ENCODE data around the gene DUSP5.
A peak's percentile ranks its signal among the peaks of the same experiment; 100 is the strongest.
"Not testable (repeated sequence)": the region's sequence is repeated elsewhere in the genome, so short reads cannot be mapped to it uniquely, and the experiment has no call there.

The DUSP5 gene

DNA sequence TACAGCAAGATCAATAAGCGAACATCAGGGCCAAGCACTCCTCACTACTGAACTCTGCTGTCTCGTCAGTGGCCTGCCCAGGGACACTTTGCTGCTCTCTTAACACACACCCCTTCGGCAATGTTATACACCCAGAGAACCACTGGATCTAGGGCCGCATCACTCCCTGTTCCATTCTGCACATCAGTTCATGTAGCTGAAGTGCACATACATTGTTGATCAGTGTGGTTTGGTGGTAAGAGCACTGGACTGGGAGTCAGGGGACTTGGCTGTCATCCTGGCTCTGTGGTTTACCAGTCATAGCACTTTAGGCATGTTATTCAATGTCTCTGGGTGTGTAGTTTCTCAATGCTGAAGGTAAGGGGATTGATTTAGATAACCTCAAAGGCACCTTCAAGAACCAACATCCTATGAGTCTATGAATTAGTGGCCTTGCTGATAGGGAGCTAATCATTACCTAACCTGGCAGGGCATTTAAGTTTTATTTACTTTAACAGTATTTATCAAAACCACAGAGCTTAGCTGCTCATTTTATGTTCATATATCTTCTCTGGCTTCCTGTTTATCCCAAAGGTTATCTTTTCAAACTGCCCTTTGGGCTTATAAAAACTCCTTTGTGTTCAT lies 24.8 kb downstream of the DUSP5 start:
- no peak for DNase-seq

DNA sequence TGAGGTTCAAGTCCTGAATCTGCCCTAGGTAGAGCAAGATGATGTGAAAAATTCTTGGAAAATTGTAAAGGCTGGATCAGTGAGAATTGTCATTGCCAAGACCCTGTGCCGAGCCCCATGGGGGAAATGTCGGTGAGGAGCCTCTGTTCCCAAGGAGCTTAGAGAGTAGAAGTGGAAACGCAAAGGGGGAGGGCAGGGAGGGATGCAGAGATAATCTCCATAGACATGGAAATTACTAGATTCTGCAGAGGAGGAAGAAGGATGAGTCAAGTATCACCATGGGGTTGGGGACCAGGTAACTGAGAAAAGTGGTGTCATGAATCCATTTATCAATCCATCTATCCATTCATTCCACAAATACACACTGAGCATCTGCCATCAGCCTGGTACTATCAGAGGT lies 26.0 kb downstream of the DUSP5 start:
- DNase-seq, result no peak

DNA sequence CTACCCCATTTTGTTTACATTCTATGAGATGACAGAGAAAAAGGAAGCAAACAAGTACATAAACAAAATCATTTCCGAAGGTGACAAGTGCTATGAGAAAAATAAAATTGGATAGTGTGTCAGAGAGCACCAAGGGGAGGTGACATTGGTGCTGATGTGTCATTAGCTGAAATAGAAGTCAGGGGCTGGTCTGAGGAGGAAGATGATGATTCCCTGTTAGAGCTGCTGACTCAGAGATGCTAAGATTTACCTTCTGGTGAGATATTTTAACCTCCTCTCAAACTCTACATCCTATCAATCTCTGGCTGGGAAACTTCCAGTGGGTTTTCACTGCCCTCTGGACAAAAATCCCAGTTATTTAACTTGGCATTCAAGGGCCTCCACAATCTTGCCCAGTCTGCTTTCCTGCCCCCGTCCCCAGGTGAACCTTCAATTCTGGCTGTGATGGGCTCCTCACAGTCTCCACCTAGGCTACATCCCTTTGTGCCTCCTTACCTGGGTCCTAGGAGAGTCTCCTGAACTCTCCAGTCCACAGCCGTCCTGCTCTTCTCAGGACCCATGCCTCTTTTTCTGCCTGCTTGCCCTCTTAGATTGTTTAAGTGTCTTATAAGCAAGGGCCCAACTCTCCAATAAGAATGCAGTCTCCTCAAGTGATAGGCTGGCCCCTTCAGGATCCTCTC lies 26.6 kb downstream of the DUSP5 start:
- no peak for DNase-seq

DNA sequence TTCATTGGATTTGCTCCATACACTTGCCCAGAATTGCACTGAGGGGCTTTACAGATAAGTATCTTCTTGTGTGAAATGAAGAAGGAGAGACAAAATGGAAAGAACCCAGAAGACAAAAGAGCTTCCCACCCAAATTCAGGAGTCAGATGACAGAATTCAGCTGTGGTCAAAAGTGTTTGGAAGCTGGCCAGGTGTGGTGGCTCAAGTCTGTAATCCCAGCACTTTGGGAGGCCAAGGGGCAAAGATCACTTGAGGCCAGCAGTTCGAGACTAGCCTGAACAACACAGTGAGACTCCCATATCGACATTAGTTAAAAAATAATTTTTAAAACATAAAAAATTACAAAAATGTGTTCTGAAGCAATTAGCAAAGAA lies 27.1 kb downstream of the DUSP5 start:
- DNase-seq, result no peak

DNA sequence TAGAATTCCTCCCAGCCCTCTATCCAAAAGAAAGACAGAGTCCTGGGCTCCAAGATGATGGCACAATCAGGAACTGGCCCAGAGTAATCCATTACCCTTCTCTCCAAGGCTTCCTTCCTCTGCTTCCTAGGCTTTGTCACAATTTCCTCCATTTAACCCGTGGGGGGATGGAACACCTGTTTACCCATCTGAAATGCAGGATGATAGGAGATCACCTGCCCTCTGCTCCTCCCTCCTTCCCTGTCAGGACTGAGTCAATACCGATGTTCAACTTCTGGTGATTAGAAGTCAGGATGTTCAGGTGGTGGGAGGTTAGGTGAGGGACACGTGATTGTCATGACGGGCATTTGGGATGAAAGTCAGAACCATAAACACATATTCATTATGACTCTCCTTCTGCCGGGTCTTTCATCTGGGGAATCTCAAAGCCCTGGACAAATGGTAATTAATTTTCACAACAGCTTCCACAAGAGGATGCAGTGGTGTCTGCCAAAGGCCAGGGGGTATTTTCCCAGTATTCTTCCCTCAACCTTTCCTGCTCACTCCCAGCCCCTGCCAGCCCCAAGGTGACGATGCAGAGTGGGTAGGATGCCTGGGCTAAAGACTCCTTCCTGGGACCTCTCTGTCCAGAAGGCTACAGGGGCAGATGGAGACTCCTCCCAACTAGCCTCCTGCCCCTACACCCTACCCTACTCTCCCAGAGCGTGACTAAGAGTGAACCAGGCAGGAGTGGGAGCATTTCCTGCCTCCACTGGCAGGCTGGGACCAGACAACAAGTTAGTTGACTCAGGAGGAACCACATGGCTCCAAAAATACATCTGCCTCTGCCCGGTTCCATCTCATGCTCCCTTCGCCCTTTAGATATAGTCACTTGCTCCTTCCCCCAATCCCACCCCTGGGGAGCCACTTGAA lies 27.9 kb downstream of the DUSP5 start:
- peak; percentile 72 to 86 (median 76) for DNase-seq

DNA sequence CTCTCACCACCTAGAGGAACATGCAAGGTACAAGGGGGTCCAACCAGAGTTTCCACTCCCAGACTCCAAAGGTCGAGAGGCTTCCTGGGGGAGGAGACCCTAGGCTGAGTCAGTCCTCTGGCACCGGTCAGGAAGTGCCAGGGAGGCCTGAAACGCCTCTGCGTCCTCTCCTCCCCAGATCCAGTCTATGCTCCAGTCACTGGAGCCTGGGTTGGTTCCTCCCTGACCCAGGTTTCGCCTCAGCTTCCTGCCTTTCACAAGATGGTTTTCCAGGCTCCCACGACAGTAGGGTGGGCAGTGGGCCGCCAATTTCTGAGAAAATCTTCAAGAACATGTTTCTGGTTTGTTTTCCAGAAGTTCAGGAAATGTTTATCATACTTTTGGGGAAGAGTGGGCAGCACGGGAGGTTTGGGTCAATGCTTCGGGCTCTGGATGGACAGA lies 30.0 kb downstream of the DUSP5 start:
- peak; percentile 48 to 76 (median 68) for DNase-seq

DNA sequence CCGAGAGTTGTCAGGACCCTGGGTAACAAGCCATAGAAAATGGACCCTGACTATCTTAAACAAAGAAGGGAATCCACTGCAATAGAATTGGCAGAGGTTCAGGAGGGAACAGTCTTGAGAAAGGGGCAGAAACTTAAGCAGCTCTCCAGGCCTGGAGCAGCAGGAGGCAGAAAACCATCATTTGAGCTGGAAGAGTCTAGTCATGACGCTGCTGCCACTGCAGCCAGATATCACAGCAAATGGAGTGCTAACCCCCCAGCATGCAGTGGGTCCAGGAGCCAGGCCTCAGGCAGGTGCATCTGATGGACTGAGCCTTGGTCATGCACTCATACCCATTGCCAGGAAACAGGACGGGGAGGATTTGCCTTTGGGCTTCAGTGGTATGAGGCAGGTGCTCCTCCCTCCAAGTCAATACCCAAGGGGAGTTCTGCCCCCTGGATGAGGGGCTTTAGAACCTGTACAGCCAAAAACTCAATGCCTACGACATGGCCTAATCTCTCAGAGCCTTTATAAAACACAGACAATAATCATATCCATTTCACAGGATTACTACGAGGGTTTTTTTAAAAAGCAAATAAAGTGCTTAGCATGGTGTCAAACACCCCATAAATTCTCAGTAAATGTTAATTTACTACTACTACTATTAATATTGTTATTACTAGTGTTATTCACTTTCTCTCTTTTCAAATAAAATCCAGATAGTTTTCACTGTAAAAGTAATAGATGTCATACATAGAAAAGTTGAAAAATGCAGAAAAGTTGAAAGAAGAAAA lies 30.7 kb downstream of the DUSP5 start:
- DNase-seq, result peak in 1 of 4 experiments; percentile 15

DNA sequence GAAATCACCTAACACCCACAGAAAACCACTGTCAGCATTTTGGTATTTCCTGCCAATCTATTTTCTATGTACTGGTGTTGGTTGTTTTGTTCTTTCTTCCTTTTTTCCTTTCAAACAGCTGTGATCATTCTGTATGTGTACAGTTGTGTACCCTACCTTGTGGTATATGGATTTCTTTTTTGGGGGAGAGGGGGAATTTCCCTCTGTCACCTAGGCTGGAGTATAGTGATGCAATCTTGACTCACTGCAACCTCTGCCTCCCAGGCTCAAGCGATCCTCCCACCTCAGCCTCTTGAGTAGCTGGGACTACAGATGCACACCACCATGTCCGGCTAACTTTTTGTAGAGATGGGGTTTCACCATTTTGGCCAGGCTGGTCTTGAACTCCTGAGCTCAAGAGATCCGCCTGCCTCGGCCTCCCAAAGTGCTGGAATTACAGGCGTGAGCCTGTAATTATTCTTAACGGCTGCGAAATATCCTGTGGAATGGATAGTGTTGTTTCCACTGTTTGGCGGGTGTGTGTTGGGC lies 31.4 kb downstream of the DUSP5 start:
- not testable (repeated sequence) for DNase-seq

DNA sequence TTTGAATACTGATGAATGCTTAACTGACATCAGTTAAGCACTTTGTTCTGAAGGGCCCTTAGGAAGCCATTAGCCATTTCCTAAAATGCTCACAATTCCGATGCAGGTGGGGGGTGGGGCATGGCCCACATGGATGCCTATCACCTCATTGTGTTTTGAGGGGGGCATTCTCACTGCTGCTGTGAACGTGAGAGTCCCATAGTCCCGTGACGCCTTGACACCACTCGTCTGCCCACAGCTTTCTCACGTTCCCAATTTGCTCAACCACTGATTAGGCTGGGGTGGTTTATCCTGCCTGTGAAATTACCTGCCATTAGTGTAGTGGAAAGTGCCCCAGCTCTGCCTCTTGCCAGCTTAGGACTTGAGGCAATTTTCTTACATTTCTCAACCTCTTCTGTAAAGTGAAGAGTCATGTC lies 31.9 kb downstream of the DUSP5 start:
- peak in 2 of 4 experiments; percentile 23 to 30 for DNase-seq

DNA sequence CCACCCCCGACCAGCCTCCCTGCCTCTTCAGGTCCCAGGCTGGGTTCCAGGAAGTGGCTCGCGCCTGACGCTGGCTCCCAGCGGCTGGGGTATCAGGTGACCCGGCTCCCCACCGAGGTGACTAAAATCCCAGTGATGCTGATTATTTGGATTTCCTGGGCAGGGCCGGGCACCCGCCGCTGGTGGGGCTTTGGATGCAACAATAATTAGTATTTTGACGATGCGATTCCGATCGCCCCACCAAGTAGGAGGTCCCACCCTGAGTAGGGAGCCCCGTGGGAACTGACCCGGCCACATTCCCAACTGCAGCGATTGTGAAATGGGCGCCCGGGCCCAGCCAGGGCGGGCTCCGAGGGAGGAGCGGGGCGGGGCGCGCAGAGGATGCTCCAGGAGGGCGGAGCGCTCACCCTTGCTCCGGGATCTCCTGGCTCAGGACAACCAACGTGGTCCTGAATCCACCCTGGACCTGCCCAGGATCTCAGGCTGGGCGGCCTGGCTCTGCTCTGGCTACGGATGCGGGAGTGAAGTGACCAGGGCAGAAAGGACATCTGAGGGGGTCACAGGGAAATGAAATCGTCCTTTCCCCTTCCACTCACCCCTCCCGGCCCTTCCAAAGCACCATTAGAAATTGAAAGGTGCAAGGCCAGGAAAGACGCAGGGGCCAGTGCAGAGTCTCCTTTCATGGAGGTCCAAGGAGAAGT lies 32.6 kb downstream of the DUSP5 start:
- DNase-seq, result peak in 3 of 4 experiments; percentile 37 to 56 (median 55)

DNA sequence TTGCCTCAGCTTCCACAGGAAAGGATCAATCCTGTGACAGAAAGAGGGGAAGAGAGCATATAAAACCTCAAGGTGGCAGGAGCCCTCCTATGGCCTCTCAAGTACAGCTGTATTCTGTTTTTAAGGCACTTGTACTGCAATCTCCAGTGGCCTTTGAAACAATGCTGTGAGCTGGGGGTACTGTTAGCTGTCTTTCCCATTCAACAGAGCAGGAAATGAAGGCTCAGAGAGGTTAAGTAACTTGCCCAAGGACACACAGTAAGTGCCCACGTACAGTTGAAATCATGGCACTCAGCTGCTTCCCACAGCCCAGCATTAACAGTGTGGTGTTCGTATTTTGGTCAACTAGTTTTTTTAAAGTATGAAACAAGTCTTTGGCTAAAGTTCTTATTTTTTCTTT lies 34.0 kb downstream of the DUSP5 start:
- DNase-seq, result no peak

DNA sequence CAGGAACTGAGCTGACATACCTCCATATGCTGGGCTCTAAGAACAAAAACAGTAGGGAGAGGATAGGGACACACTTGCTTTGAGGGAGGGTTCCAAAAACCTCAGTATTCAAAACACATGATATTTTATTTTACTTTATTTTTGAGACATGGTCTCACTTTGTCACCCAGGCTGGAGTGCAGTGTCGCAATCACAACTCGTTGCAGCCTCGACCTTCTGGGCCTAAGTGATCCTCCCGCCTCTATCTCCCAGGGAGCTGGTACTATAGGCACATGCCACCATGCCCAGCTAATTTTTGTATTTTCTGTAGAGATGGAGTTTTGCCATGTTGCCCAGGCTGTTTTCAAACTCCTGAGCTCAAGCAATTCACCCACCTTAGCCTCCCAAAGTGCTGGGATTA lies 34.9 kb downstream of the DUSP5 start:
- DNase-seq, result peak in 2 of 4 experiments; percentile 49 to 50

DNA sequence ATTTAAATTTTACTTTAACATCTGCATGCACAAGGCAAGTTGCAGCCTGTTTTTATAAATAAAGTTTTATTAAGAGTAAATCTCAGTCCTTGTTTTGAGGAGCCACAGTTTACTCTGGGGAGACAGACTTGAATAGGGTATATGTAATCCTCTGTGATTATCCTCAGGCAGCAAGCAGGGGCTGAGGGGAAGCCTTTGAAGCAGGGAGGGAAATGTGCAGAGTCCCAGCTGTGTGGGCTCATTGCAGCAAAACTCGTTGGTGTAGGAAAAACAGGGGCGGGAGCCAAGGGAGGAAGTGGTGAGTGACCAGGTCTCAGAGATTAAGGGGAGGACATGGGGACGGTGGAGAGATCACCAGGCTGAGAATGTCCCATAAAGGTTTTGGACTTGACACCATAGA lies 35.4 kb downstream of the DUSP5 start:
- peak; percentile 65 to 85 (median 85) for DNase-seq

DNA sequence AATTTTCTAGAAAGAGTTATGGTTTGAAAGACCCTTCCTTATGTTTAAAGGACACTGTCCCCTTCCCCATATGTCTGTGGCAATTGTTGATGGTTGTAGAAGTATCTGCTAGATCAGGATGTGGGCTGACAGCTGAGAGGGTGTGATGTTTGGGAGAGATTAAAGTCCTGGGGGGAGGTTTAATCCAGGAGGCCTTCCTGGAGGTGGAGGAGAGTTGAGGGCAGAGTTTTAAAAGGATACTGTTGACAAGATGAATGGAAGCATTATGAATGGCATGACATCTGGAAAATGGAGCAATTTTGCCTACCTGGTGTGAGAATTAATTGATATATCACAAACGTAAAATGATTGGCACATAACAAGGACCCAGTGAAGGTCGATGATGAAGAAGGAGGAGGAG lies 36.9 kb downstream of the DUSP5 start:
- DNase-seq, result no peak

DNA sequence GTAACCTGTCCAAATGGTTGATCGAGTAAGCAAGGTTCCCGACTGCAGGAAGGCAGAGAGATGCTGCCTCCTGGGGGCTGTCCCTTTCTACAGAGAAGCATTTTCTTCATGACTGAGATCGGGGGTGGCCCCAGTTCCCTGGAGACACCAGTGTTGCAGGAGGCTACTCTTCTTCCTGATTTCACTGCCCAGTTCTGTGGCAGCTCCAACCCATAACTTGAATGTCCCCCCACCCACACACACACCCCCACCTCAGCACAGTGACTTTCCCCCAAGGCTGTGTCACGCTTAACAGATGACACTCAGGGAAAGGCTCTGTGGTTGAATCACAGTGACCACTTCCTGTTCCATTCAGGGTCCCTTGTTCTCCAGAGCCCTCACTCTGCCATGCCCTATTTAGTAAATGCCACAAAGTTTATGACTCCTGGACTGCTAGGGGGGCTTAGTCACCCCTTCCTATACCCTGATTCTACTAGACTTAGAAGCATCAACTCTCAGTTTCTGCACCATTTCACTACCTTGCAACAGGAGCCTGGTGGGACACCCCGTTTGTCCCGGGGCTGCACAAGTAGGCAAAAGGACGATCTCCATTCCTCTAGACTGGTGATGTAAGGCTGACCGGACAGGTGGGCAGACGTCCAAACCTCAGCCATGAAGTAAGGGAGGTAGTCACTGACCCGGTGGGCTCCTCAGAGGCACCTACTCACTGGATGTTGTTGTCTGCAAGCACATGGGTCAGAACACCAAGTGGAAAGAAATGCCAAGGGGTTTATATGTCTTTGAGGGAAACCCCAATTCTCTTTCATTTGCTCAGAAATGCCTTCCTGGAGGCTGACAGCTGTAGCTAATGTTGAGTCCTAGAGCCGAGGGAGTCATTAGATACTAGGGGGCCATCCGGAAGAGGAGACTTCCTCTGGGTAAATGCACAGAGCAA lies 38.5 kb downstream of the DUSP5 start:
- DNase-seq, result peak; percentile 85 to 94 (median 91)

DNA sequence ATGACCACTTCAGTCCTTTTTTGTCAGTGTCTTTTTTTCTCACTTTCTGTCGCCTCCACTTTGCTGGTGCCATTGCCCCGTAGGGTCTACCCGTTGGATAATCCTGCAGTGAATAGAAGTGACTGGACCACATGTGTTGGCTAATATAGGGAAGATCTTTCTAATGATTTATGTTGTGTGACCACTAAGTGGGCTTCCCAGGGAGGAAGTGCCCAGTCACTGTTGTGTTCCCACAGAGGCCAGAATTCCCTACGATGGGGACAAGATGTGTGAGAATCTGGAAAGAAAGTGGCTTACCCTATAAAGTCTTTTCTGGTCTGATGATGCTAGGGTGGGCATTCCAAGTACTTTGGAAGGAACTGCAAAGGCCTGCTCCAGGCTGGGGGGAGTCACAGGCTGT lies 41.4 kb downstream of the DUSP5 start:
- DNase-seq, result no peak

DNA sequence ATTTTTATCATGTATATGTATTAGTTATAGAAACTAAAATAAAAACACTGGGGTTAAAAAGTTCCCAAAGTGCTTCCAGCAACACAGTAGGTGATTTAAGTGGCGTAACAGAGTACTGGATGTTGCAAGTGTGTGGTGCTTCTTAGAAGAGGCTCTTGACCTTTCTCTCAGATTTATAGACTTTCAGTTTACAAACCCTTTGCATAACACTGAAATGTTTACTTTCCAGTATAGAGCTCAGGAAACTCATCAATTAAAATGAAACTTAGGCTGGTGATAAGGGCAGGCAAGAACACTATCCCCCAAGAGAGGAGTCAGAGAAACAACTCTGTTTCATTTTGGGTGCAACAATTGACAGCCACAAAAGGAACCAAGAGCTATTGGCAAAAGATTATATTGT lies 42.3 kb downstream of the DUSP5 start:
- no peak for DNase-seq

DNA sequence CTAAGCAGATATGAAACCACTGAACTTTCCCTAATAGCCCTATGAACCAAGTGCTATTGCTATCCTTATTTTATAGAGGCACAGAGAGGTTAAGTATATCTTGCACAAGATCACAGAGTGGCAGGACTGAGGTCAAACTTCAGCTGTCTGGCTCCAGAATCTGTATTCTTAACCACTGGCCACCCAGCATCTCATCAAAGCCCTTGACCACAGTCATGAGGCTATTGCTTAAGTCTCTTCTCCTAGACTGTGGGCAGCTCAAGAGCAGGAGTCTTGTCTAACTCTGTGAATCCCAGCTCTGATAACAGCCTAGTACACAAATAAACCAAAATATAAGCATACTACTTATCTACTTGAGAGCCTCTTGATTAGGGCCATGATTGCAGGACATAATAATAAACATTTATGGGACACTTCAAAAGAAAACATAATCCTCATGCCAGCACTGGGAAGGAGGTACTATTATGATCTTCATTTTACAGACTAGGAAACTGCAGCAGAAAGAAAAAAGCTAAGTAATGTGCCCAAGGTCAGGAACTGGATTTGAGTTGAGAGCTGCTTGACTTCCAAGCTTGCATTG lies 47.3 kb downstream of the DUSP5 start:
- DNase-seq, result peak; percentile 75 to 92 (median 86)

DNA sequence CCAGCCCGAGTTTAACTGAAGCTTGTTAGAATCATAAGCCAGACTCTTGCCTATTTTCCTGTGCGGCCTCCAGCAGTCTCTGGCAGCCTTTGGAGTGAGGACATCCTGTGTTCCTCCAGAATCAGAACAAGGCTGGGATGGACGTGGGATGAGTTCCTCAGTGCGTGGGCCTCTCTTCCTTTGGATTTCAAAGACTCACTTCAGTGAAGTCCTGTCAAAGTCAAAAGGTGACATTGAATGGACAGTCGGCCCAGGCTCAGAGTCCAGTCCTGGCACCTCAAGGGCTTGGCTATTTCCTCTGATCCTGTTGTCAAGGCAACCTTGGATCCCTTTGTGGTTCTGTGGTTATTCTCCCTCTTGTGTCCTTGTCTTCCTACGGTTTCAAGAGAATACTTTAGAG lies 48.4 kb downstream of the DUSP5 start:
- peak in 1 of 4 experiments; percentile 7 for DNase-seq

DNA sequence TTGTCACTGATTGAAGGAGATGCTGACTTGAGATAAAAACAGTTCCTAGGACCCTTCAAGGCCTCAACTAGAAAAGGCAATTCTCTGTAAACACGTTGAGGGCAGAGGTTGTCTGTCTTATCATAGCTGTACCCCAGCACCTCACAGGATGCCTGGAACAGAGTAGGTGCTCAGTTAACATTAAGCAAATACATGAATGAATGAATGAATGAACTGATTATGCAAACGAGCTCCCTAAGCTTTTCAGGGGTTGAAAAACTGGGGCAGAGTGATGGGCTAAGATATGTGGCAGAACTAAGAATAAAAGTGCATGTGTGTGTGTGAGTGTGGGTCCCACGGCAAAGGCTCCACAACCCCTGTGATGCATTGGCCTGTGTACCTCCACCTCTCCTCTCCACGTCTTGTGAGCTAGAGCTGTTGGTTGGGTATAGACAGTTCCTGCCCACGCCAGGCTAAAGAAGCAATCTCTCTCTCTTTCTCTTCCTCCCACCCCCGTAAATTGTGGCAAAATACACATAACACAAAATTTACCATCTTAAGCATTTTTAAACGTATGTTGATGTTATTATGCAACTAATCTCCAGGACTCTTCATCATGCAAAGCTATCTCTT lies 48.9 kb downstream of the DUSP5 start:
- peak in 3 of 4 experiments; percentile 39 to 47 (median 46) for DNase-seq
